GM12892 (cell line): ENCODE results near the gene OPRM1.

ENCODE experiments used
- POLR2A ChIP-seq: IDR thresholded peaks from 2 replicates; pipeline ENCODE4 v1.6.1; 2011; ENCODE audit warnings: low read depth, low read length, control low read depth
- POLR2AphosphoS5 ChIP-seq: IDR thresholded peaks from 2 replicates; pipeline ENCODE4 v1.6.1; 2011; ENCODE audit warnings: low read depth, low read length, control low read depth
- TAF1 ChIP-seq: IDR thresholded peaks from 2 replicates; pipeline ENCODE4 v1.6.1; 2011; ENCODE audit warnings: low read depth, mild to moderate bottlenecking, control low read depth, low read length, borderline replicate concordance

DNA sequence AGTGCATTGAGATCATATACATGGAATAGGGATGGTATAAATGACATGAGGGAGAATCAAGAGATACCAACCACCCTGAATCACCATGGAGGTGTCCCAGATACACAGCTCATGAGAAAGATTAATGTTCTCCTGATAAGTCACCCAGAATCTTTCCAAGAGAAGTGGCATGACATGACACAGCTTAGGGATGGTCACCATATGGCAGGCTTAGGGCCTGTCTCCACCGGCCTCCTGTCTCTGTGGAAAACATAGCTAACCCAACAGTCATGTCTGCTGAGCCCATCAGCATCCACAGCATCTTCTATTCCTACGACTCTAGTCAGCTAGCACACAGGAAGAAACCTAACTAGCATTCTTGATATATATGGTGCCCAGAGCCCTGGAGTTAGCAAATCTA, 184.3 kb downstream of the OPRM1 start:
- TF ChIP-seq POLR2A: no peak
- TF ChIP-seq POLR2AphosphoS5: no peak
- no peak for TF ChIP-seq TAF1
